ENCODE measurements around the gene HES7. TPM values are rescaled to one million over a fixed set of nuclear protein-coding genes. Genes with fewer than 3 reads are reported as not detected.

HES7 gene
- total and polyA plus RNA-seq, 9 of the 15 experiments (the other 6 are each of a cell fraction or from before 2014, with no cell fraction given), result 0.03 to 1.7 (median 0.14) TPM; not detected in 1

DNA sequence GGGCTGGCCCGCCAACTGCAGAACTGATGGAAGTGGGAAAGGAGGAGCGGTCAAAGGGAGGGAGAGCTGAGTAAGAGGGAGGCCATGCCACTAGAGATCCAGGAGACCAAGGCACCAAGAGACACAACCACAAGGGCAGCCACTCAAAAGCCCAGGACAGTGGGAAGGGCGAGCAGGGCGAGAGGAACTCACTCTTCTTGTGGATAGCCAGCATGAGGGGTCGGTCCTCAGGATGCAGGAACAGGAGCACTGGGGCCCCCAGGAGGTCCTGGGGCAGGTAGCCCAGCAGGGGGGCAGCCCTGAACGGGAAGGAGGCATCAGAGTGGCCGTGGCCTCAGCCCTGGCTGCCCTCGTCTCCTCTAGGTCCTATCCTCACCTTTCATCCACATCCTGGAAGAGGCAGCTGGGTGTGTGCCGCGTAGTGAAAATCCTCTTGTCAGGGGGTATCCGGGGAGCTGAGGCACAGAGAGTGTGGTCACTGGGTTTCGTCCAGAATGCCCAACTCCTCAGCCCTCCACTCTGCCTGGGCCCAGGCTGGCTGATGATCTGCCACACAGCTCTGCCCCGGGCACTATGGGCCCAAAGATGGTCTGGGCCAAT is 24.0 kb upstream of the HES7 start (continued):
- TF ChIP-seq ZNF589 (CRISPR knock-in tag; IDR thresholded peaks at IDR 0.05; ENCODE audit: low read depth) (no peak), WHSC1 (IDR thresholded peaks at IDR 0.05; ENCODE audit: low read length) (no peak), ZNF324 (CRISPR knock-in tag; IDR thresholded peaks at IDR 0.05) (no peak), ZNF79 (CRISPR knock-in tag; IDR thresholded peaks at IDR 0.05; ENCODE audit: low read depth) (no peak)
- TF ChIP-seq, protein P1, sequence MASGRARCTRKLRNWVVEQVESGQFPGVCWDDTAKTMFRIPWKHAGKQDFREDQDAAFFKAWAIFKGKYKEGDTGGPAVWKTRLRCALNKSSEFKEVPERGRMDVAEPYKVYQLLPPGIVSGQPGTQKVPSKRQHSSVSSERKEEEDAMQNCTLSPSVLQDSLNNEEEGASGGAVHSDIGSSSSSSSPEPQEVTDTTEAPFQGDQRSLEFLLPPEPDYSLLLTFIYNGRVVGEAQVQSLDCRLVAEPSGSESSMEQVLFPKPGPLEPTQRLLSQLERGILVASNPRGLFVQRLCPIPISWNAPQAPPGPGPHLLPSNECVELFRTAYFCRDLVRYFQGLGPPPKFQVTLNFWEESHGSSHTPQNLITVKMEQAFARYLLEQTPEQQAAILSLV (tag; IDR thresholded peaks at IDR 0.05), result no peak

DNA sequence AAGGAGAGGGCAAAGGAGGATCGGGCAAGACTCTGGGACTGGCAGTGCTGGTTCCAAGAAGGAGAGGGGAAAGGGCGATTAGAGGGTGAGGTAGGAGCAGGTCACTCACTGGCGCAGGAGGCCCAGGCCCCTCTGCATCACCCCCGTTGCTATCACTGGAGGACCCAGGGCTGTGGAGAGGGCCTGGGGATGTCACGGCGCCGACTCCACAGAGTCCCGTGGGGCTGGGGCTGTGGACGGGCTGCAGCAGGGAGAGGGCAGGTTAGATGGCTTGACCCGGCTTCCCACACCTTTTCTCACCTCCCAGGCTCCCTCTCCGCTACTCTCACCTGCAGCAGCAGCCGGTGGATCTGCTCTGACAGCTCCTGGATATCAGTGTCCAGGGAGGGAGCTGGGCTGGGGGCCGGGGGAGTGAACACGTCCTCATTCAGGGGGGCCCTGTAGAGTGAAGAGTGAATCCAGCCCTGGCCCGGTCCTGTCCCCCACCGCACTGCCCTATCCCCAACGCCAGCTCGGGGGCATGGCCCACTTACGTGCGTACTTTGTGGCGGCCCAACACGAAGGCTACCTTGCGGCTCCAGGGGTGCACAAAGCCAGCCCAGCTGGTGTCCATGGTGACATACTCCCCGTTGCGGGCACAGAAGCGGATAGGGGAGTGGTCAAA is 23.4 kb upstream of the HES7 start:
- H3K9me3 ChIP-seq (replicated peaks; ENCODE audit: control insufficient read depth, insufficient read depth, low read depth, low read length), result no peaks in the 10 kb centered on the region
- H3K9ac ChIP-seq (ENCODE audit: insufficient read depth in 1 of 2, low read depth in 2 of 2, low read length in 2 of 2), result no peak overlapping the region; a peak in 1 of 4 replicates
- ChIA-PET POLR2A (interaction anchor here (0.5 kb wide), 1 partner anchor 243 kb away, joined by 3 read pairs; no protein-coding TSS in a partner anchor), CTCF (ENCODE audit: low intra/inter-chr PET ratio) (no interaction called here)
- no peaks in the 10 kb centered on the region for H3K27me3 ChIP-seq (ENCODE audit: control insufficient read depth in 2 of 2, insufficient read depth in 2 of 2, low read length in 2 of 2)
- H3K4me3 ChIP-seq, result no peak overlapping the region
- H3K79me2 ChIP-seq (ENCODE audit: control insufficient read depth, insufficient read depth, low read length), result peaks cover 20% of the 10 kb centered on the region
- no peak overlapping the region for H3K27ac ChIP-seq (ENCODE audit: extremely low read depth, low read depth, low read length)
- intact Hi-C loops (cut with micrococcal nuclease) (no loop called here), in situ Hi-C loops (cut with MboI) (no loop called here)
- H4K20me1 ChIP-seq (replicated peaks; ENCODE audit: control insufficient read depth, insufficient read depth, low read length), result 0 out of 2 replicates have a peak, but pooled peaks cover 4% of the 10 kb centered on the region
- H3K4me1 ChIP-seq (replicated peaks in 1 of 2; ENCODE audit: control insufficient read depth in 2 of 2, insufficient read depth in 2 of 2, low read length in 2 of 2), result peaks cover 0 to 35% of the 10 kb centered on the region in 2 experiments; a peak in 4 of 5 replicates
- FAIRE-seq, result no peak
- H3K4me2 ChIP-seq (ENCODE audit: insufficient read depth, low read length), result no peak overlapping the region
- no peak overlapping the region for H2AFZ ChIP-seq (ENCODE audit: low read depth, low read length)
- 87% methylated on average over 7 of the region's 26 CpGs for WGBS (ENCODE audit: insufficient coverage, low coverage, missing lambda C conversion rate)
- ATAC-seq, result no peak
- H3K36me3 ChIP-seq (ENCODE audit: control insufficient read depth, insufficient read depth, low read length), result peaks cover 63% of the 10 kb centered on the region; the same call in 2 of the 3 replicates
- BruUV-seq (replicated peaks), result no TSS peak
- DNase-seq (ENCODE audit: extremely low read depth in 1 of 4, low spot score in 3 of 4), result no peak
- no peaks in the 10 kb centered on the region for H3K9me1 ChIP-seq (ENCODE audit: control insufficient read depth, insufficient read depth, low read length)
- TF ChIP-seq MTA3 (IDR thresholded peaks at IDR 0.05; ENCODE audit: borderline replicate concordance), result no peak

All from K562 (cell line).